H54 (cell line): ENCODE measurements around the gene LLGL1.

ENCODE experiments used
- DNase-seq: peaks from one replicate; pipeline ENCODE4 v3.0.0; 2011; ENCODE audit warnings: low spot score, mixed read lengths; ENCODE audit not compliant: insufficient read length
- FAIRE-seq: peaks from 3 replicates; lab custom pipeline; 2011; peaks lifted over from hg19 to GRCh38; lab: Jason Lieb, UNC
- POLR2A ChIP-seq: IDR thresholded peaks from 2 replicates; pipeline ENCODE4 v1.6.1; 2011; ENCODE audit warnings: low read depth, mild to moderate bottlenecking, low read length

LLGL1 gene

DNA sequence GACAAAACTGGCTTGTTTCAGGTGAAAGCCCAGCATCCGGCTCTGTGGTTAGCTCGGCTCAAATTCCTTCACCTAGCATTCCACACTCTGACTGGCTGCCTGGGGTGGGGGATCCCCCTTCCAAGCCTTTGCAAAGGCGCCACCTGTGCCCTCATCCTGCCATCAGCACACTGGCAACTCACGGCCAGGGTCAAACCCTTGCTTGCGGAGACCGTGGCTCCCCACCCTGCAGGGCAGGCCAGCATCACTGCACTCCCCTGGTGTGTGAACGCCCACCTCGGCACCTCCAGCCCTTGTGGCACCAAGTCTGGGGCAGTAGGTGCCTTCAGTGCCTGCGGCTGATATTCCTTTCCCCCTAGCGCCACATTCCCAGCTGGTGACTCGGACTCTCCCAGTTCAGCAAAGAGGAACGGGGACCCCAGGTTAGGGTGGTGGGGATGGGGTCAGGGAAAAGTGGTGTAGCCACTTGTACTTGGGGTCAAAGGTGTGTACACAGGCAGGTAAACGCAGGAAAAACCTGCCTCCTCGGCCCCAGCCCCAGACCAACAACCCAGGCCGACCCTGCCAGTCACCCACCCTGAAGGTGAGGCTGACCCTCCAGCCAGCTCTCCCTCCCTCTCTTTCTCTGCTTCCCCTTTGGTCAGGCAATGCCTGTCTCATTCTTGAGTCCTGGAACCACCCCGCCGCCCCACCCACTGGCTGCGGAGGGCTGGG lies 32.0 kb downstream of the LLGL1 start:
- DNase-seq (peak; percentile 88), FAIRE-seq (no peak)
- TF ChIP-seq POLR2A, result no peak

GRCh38 chr17:18257982-18258355 lies 32.5 kb downstream of the LLGL1 start:
- DNase-seq (peak; percentile 100), FAIRE-seq (no peak)
- peak; percentile 19; the same call in 1 of the 2 replicates for TF ChIP-seq POLR2A

DNA sequence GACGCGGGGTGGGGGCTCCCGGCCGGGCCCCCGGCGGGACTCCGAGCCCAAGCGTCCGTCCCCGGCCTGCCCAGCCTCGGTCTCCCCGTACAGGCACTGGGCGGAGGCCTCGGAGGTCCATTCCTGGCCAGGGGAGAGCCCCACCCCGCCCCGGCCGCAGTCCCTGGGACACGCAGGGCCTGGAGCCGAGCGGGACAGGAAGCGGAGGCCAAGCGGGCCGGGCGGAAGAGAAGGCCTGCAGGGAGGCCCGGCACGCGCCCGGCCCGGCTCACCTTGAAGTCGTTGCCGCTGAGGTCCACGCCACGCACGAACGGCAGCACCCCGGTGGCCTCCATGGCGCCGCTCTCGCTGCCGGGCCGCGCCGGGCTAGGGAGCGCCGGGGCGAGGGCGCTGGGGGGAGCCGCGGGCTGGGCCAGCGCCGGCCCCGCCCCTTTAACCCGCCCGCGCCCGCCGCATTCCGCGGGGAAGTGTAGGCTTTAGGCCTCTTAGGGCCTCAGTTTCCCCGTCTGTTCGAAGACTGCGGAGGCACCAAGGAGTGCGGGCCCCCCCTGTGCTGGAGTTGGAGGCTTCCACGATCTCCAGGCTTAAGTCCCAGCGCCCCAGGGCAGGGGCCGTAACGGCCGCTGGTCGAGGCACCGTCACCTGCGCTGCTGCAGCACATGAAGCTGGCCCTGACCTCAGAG lies 33.1 kb downstream of the LLGL1 start, which contains the start of gene FLII:
FLII (minus strand) TSS at position 383 of the 683 bp plus-strand sequence; CDS start at position 335, 48 bp downstream.
- DNase-seq (no peak), FAIRE-seq (no peak)
- peak; percentile 95 for TF ChIP-seq POLR2A

GRCh38 chr17:18259621-18260331 lies 34.3 kb downstream of the LLGL1 start:
- no peak for TF ChIP-seq POLR2A
- FAIRE-seq (no peak), DNase-seq (peak; percentile 81)

- FAIRE-seq, result peak; percentile 60
Measured at GRCh38 chr17:18260332-18261145, 35.1 kb downstream of the LLGL1 start, which contains the start of gene MIEF2. Gene MIEF2 (plus strand): TSS chr17:18260662. CDS start chr17:18262721, 2,059 bp downstream.

DNA sequence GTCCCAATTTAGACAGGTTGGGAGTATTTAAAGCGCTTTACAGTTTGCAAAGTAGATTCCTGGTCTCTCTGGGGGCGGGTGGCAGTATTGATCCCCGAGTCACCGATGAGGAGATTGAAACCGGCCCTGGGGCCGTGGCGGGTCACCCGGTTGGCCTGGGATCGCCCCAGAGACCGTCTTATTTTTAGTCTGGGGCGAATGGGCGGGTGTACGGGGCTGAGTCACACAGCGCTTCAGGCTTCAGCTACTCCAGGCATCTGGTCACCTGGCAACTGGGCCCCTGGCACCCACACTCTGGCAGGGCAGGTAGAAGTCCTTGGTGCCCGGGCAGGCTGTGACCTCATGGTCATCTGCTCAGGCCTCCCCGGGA lies 35.7 kb downstream of the LLGL1 start:
- DNase-seq (peak; percentile 99), FAIRE-seq (no peak)

More at GRCh38 chr17:18260332-18261145, 35.1 kb downstream of the LLGL1 start, which contains the start of gene MIEF2:
- TF ChIP-seq POLR2A, result peak; percentile 49; the same call in 1 of the 2 replicates
- DNase-seq, result peak; percentile 100

GRCh38 chr17:18261659-18262058 lies 36.2 kb downstream of the LLGL1 start:
- TF ChIP-seq POLR2A, result no peak
- no peak for DNase-seq
- no peak for FAIRE-seq

More for the DNA sequence above, 35.7 kb downstream of the LLGL1 start:
- TF ChIP-seq POLR2A, result peak; percentile 34

DNA sequence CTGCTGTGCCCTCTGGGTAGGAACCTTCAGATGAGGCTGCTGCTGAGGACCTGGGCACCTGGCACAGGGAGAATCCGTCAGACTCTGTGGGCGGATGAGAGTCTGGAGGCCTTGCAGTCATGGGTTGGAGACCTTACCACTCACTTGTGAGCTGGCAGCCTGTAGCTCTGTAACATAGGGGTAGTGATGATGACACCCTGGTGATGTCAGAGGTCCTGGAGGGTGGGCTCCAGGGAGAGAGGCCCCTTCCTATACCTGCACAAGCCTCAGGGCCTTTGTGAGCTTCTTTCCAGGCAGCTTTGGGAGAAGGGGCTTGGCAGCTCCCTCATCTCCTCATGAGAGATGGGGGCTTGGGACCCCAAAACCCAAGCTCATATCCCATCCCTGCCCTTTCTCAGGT lies 36.7 kb downstream of the LLGL1 start:
- no peak for FAIRE-seq
- no peak for TF ChIP-seq POLR2A
- DNase-seq, result no peak

- FAIRE-seq (no peak), DNase-seq (no peak)
- no peak for TF ChIP-seq POLR2A
Measured at GRCh38 chr17:18262641-18263040, 37.2 kb downstream of the LLGL1 start.

GRCh38 chr17:18263885-18264682 lies 38.6 kb downstream of the LLGL1 start:
- TF ChIP-seq POLR2A, result no peak
- FAIRE-seq, result no peak

GRCh38 chr17:18267366-18267765 lies 41.9 kb downstream of the LLGL1 start:
- DNase-seq (no peak), FAIRE-seq (no peak)
- no peak for TF ChIP-seq POLR2A

More at GRCh38 chr17:18263885-18264682, 38.6 kb downstream of the LLGL1 start:
- no peak for DNase-seq
